GM12874 (cell line): ENCODE measurements around the gene SLC6A16.

Experiments used
- CTCF ChIP-seq: IDR thresholded peaks from 2 replicates; pipeline ENCODE4 v1.5.1; 2011; ENCODE audit warnings: low read depth, mild to moderate bottlenecking, control low read depth, low read length, moderate library complexity; ENCODE audit not compliant: insufficient read depth

The SLC6A16 gene

GRCh38 chr19:49362929-49363267 is 37.9 kb upstream of the SLC6A16 start:
- no peak for TF ChIP-seq CTCF

- TF ChIP-seq CTCF, result no peak
Measured at GRCh38 chr19:49362048-49362928, 37.3 kb upstream of the SLC6A16 start, which contains the start of gene TEAD2. TSS of gene TEAD2 (minus strand) at chr19:49362416. CDS start at chr19:49360075, 2,341 bp downstream.

GRCh38 chr19:49361438-49362047 is 36.6 kb upstream of the SLC6A16 start:
- no peak for TF ChIP-seq CTCF

DNA sequence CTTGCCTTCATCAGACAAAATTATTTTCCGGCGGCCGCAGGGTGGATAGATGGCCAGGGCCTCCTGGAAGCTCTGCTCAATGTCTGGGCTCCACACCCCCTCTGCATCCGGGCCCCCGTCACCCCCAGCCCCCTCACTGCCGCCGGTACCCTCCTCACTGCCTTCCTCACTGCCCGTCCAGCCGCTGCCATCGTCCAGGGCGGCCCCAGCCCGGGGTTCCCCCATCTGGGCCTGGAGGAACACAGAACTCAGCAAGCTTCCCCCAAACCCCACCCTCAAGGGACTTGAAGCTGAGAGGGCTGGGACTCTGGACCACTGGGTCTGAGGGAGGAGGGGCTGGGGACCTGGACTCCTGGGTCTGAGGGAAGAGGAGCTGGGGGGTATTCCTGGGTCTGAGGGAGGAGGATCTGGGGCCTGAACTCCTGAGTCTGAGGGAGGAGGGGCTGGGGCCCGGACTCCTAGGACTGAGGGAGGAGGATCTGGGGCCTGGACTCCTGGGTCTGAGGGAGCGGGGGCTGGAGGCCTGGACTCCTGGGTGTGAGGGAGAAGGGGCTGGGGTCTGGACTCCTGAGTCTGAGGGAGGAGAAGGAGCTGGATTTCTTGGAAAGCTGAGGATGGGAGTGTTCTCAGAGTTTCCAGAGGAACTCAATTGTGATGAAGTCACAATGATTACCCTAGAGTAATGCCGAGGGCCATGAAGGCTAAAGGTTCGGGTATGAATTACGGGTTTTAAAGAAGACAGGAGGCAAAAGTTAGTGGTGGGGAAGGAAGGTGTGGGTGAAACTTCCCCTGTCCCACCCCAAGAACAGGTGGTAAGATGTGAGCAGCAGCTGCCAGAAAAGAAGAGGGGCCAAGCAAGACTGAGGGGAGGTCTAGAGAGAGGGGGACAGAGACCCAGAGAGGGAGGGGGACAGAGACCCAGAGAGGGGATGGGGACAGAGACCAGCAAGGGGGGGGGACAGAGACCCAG is 35.1 kb upstream of the SLC6A16 start:
- TF ChIP-seq CTCF, result no peak

GRCh38 chr19:49357186-49357585 is 32.2 kb upstream of the SLC6A16 start:
- no peak for TF ChIP-seq CTCF

DNA sequence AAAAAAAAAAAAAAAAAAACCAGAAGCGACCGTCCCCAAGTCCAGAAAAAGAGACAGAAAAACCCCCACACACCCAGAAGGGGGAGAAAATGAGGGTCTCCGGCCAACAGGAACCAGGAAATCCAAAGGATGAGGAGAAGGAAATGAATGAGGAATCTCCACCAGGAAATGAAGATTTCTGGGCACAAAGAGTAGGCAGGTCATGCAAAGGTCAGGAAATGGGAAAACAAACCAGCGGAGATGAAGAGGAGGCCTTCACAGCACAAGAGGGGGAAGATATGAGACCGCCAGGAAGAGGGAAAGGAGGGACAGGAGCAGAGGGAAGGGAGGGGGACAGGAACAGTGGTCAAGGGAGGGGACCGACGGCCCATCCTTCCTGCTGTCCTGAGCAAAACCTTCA is 31.4 kb upstream of the SLC6A16 start:
- TF ChIP-seq CTCF, result no peak

GRCh38 chr19:49355909-49356353 is 30.9 kb upstream of the SLC6A16 start:
- TF ChIP-seq CTCF, result no peak
